BLaER1 treated with 17β-estradiol and CSF1 and Interleukin-3, amounts not matched to agents 10 nM and 100 nM (cell line): ENCODE measurements around the gene DUS1L.
A peak's percentile ranks its signal among the peaks of the same experiment; 100 is the strongest.

ENCODE experiments used
- H3K27ac ChIP-seq, 11 experiments: shearing (Covaris generic); formaldehyde crosslinking; 2 replicates each; pipeline ENCODE4 v1.8.1; 2022
- H3K27me3 ChIP-seq, 11 experiments: shearing (Covaris generic); formaldehyde crosslinking; 2 replicates each; pipeline ENCODE4 v1.8.1; 2022
- H3K36me3 ChIP-seq, 11 experiments: shearing (Covaris generic); formaldehyde crosslinking; 2 replicates each; pipeline ENCODE4 v1.8.1; 2022
- H3K4me1 ChIP-seq, 10 experiments: shearing (Covaris generic); formaldehyde crosslinking; 2 replicates each; pipeline ENCODE4 v1.8.1; 2022
- H3K4me2 ChIP-seq, 11 experiments: shearing (Covaris generic); formaldehyde crosslinking; 2 replicates each; pipeline ENCODE4 v1.8.1; 2022
- H3K4me3 ChIP-seq, 10 experiments: shearing (Covaris generic); formaldehyde crosslinking; 2 replicates each; pipeline ENCODE4 v1.8.1; 2022
- H3K9ac ChIP-seq, 11 experiments: shearing (Covaris generic); formaldehyde crosslinking; 2 replicates each; pipeline ENCODE4 v1.8.1; 2022
- H3K9me3 ChIP-seq, 11 experiments: shearing (Covaris generic); formaldehyde crosslinking; replicated peaks in 1 of 11; 2 replicates each; pipeline ENCODE4 v1.8.1; 2022
- H4K20me1 ChIP-seq, 11 experiments: shearing (Covaris generic); formaldehyde crosslinking; 2 replicates each; pipeline ENCODE4 v1.8.1; 2022
- Cebpa-rat ChIP-seq, 11 experiments: shearing (Covaris generic); IDR thresholded peaks; 2 replicates each; pipeline ENCODE4 v1.8.1; 2022

The DUS1L gene

GRCh38 chr17:82029990-82030469 lies 35.6 kb downstream of the DUS1L start:
- Histone ChIP-seq H3K9ac (peak overlapping the region in 7 of 11 experiments; percentile 34 to 80 (median 74); a peak in 9 of 22 replicates), H3K4me2 (peak overlapping the region; percentile 81 to 100 (median 95))

DNA sequence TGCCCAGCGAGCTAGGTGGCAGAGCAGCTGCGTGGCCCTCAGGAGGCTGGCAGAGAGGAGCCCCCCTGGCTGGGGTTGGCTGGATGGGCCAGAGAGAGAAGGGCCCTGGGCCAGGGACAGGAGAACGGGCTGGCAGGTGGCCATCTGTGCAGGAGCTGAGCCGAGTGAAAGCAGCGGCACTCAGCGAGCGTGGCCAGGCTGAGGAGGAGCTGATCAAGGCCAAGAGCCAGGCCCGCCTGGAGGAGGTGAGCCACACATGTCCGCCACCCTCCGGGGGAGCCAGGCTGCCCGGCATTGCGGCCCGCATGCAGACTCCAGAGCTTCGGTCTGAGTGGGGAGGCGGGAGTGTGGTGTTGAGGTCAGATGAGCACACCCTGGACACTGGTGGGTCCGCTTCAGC lies 36.2 kb downstream of the DUS1L start:
- Histone ChIP-seq H3K9me3 (no peaks in the 10 kb centered on the region), H3K9ac (0 out of 22 replicates have a peak overlapping the region, but pooled peaks of 4 of the 11 experiments have one; percentile 9 to 77 (median 74)), H3K4me2 (peak overlapping the region in 6 of 11 experiments; percentile 7 to 100 (median 94); a peak in 5 of 22 replicates), H3K4me3 (no peak overlapping the region), H4K20me1 (peaks cover 0 to 80% (median 24%) of the 10 kb centered on the region in 11 experiments; a peak in 13 of 22 replicates), H3K27me3 (peaks cover 0 to 20% (median 18%) of the 10 kb centered on the region in 11 experiments; a peak in 19 of 22 replicates), H3K27ac (no peak overlapping the region), H3K4me1 (peaks cover 16 to 53% (median 39%) of the 10 kb centered on the region in 10 experiments), H3K36me3 (peaks cover 0 to 45% (median 4%) of the 10 kb centered on the region in 11 experiments; a peak in 6 of 22 replicates)
- no peak for TF ChIP-seq Cebpa-rat (IDR thresholded peaks at IDR 0.05)

More at GRCh38 chr17:82029990-82030469, 35.6 kb downstream of the DUS1L start:
- Histone ChIP-seq H3K27me3 (peaks cover 0 to 20% (median 18%) of the 10 kb centered on the region in 11 experiments; a peak in 19 of 22 replicates), H3K36me3 (peaks cover 0 to 45% (median 4%) of the 10 kb centered on the region in 11 experiments; a peak in 6 of 22 replicates), H3K4me3 (peak overlapping the region in 6 of 10 experiments; percentile 54 to 74 (median 68); a peak in 13 of 20 replicates), H3K9me3 (no peaks in the 10 kb centered on the region), H4K20me1 (peaks cover 0 to 80% (median 31%) of the 10 kb centered on the region in 11 experiments; a peak in 13 of 22 replicates), H3K4me1 (peaks cover 20 to 51% (median 37%) of the 10 kb centered on the region in 10 experiments), H3K27ac (no peak overlapping the region)
- no peak for TF ChIP-seq Cebpa-rat (IDR thresholded peaks at IDR 0.05)

GRCh38 chr17:82028966-82029365 lies 36.6 kb downstream of the DUS1L start:
- Histone ChIP-seq H3K36me3 (peaks cover 0 to 45% (median 4%) of the 10 kb centered on the region in 11 experiments; a peak in 6 of 22 replicates), H3K9ac (peak overlapping the region in 1 of 11 experiments; percentile 38; a peak in 1 of 22 replicates), H3K4me3 (no peak overlapping the region), H3K4me1 (peaks cover 20 to 54% (median 43%) of the 10 kb centered on the region in 10 experiments), H3K27ac (no peak overlapping the region), H3K9me3 (no peaks in the 10 kb centered on the region), H3K4me2 (0 out of 22 replicates have a peak overlapping the region, but pooled peaks of 1 of the 11 experiments have one; percentile 90), H3K27me3 (peaks cover 0 to 20% (median 18%) of the 10 kb centered on the region in 11 experiments; a peak in 19 of 22 replicates), H4K20me1 (peaks cover 0 to 76% (median 22%) of the 10 kb centered on the region in 11 experiments; a peak in 13 of 22 replicates)
- no peak for TF ChIP-seq Cebpa-rat (IDR thresholded peaks at IDR 0.05)

- Histone ChIP-seq H3K27me3 (peaks cover 0 to 15% (median 14%) of the 10 kb centered on the region in 11 experiments; a peak in 19 of 22 replicates), H3K4me3 (no peak overlapping the region), H3K9me3 (no peaks in the 10 kb centered on the region), H3K4me1 (peaks cover 24 to 58% (median 46%) of the 10 kb centered on the region in 10 experiments), H3K9ac (no peak overlapping the region), H3K4me2 (no peak overlapping the region), H3K36me3 (peaks cover 0 to 45% (median 4%) of the 10 kb centered on the region in 11 experiments; a peak in 6 of 22 replicates), H4K20me1 (peaks cover 0 to 72% (median 22%) of the 10 kb centered on the region in 11 experiments; a peak in 13 of 22 replicates), H3K27ac (no peak overlapping the region)
- no peak for TF ChIP-seq Cebpa-rat (IDR thresholded peaks at IDR 0.05)
Observed at GRCh38 chr17:82028246-82028645, 37.4 kb downstream of the DUS1L start.

- Histone ChIP-seq H3K4me3 (no peak overlapping the region), H3K36me3 (peaks cover 0 to 45% (median 4%) of the 10 kb centered on the region in 11 experiments; a peak in 6 of 22 replicates), H3K4me1 (peaks cover 26 to 57% (median 44%) of the 10 kb centered on the region in 10 experiments), H3K9me3 (no peaks in the 10 kb centered on the region), H4K20me1 (peaks cover 13 to 76% (median 34%) of the 10 kb centered on the region in 11 experiments; a peak in 21 of 22 replicates), H3K27me3 (no peaks in the 10 kb centered on the region), H3K27ac (no peak overlapping the region), H3K9ac (peak overlapping the region in 7 of 11 experiments; percentile 27 to 86 (median 81); a peak in 6 of 22 replicates), H3K4me2 (peak overlapping the region in 5 of 11 experiments; percentile 92 to 100 (median 99); a peak in 4 of 22 replicates)
- TF ChIP-seq Cebpa-rat (IDR thresholded peaks at IDR 0.05): no peak
Observed at GRCh38 chr17:82025401-82026107, 40.0 kb downstream of the DUS1L start.

DNA sequence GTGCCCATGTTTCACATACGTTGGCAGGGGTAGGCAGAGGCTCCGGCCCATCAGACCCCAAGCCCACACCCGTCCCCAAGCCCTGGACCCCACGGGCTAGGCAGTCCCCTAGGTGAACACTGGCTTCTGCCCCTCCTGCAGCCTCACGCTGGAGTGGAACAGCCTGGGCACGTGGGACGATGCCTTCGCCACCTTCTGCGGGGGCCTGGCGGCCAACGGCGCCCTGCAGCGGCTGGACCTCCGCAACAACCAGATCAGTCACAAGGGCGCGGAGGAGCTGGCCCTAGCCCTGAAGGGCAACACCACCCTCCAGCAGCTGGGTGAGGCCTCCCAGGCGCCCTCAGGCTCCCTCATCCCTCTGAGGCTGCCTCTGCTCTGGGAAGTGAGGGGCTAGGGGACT lies 40.7 kb downstream of the DUS1L start:
- H3K4me2 ChIP-seq: peak overlapping the region in 10 of 11 experiments; percentile 92 to 100 (median 98); a peak in 20 of 22 replicates

DNA sequence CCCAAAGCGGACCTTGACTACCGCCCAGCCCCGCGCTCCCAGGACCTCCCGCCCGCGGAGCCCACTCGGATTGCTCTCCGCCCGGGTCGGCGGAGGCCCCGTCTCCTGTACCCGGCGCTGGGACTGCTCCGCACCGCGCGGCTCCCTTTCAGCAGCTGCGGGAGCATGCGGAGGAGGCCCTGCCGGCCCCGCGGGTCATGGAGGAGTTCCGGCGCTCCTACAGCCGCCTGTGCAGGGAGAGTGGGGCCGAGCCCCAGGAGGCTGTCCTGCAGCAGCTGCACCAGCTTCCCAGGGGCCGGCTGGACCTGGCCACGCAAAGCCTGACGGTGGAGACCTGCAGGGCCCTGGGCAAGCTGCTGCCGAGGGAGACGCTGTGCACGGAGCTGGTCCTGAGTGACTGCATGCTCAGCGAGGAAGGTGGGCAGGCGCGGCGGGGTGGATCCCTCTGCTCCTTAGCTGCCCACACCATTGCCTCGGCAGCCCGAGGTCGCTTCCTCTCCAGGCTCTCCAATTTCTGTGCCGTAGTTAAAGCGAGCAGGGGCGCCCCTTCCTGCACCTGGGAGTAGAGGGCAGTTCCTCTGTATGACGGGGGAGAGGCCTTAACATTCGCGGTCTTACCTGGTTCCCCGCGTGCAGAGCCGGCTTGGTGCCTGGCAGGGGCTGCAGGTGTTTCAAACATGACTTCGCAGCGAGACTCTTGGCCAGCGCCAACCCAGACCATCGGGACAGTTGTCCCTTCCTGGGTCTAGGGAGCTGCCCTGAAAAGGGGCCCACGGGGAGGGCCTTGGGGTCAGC lies 42.0 kb downstream of the DUS1L start:
- peak overlapping the region; percentile 64 to 89 (median 78) for H3K4me3 ChIP-seq
- no peaks in the 10 kb centered on the region for H3K9me3 ChIP-seq
- no peaks in the 10 kb centered on the region for H3K27me3 ChIP-seq
- TF ChIP-seq Cebpa-rat (IDR thresholded peaks at IDR 0.05): no peak
- H3K4me1 ChIP-seq: peaks cover 18 to 47% (median 36%) of the 10 kb centered on the region in 10 experiments
- H3K27ac ChIP-seq: peak overlapping the region in 8 of 11 experiments; percentile 55 to 76 (median 64); a peak in 14 of 22 replicates
- peak overlapping the region; percentile 58 to 86 (median 80) for H3K9ac ChIP-seq
- peak overlapping the region; percentile 92 to 100 (median 98) for H3K4me2 ChIP-seq
- peaks cover 20 to 78% (median 36%) of the 10 kb centered on the region in 11 experiments; a peak in 21 of 22 replicates for H4K20me1 ChIP-seq
- H3K36me3 ChIP-seq: peaks cover 4 to 46% (median 9%) of the 10 kb centered on the region in 11 experiments; a peak in 19 of 22 replicates

More for the DNA sequence above, 40.7 kb downstream of the DUS1L start:
- Histone ChIP-seq H3K4me3 (peak overlapping the region in 5 of 10 experiments; percentile 70 to 89 (median 82); a peak in 3 of 20 replicates), H3K9ac (peak overlapping the region in 8 of 11 experiments; percentile 30 to 86 (median 82); a peak in 9 of 22 replicates), H4K20me1 (peaks cover 20 to 78% (median 36%) of the 10 kb centered on the region in 11 experiments; a peak in 21 of 22 replicates), H3K9me3 (no peaks in the 10 kb centered on the region), H3K4me1 (peaks cover 20 to 53% (median 39%) of the 10 kb centered on the region in 10 experiments), H3K27me3 (no peaks in the 10 kb centered on the region), H3K27ac (no peak overlapping the region), H3K36me3 (peaks cover 0 to 49% (median 4%) of the 10 kb centered on the region in 11 experiments; a peak in 6 of 22 replicates)
- no peak for TF ChIP-seq Cebpa-rat (IDR thresholded peaks at IDR 0.05)
